Measurements from ENCODE around the gene NUTM1.

DNA sequence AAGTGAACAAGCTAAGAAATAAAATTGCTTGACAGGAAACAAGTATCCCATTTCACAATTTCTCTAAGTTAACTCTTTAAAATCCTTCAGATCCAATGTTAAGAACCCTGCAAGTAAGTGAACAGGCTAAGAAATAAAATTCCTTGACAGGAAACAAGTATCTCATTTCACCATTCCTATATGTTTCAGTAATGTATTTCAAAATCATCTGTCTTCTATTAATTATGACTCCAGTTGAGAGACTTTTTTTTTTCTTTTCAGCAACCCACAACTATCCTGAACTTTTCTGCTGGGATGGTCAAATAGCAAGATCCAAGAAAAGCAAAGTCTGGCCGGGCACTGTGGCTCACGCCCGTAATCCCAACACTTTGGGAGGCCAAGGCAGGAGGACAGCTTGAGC lies 3.2 kb upstream of the NUTM1 start:
- TF ChIP-seq ZNF366 (tag by site-specific recombination; conservative IDR thresholded peaks at IDR 0.05) (no peak), ZNF16 (tag by site-specific recombination; IDR thresholded peaks at IDR 0.05; ENCODE audit: low read depth) (no peak), SETDB1 (IDR thresholded peaks at IDR 0.05; ENCODE audit: insufficient read length, low read length) (no peak), ZNF302 (tag by site-specific recombination; IDR thresholded peaks at IDR 0.05; ENCODE audit: low read depth) (no peak), ZNF274 (IDR thresholded peaks at IDR 0.05; ENCODE audit: low read length) (no peak), ZNF274 (tag by site-specific recombination; IDR thresholded peaks at IDR 0.05; ENCODE audit: borderline replicate concordance) (no peak)
- TF ChIP-seq, protein P1, sequence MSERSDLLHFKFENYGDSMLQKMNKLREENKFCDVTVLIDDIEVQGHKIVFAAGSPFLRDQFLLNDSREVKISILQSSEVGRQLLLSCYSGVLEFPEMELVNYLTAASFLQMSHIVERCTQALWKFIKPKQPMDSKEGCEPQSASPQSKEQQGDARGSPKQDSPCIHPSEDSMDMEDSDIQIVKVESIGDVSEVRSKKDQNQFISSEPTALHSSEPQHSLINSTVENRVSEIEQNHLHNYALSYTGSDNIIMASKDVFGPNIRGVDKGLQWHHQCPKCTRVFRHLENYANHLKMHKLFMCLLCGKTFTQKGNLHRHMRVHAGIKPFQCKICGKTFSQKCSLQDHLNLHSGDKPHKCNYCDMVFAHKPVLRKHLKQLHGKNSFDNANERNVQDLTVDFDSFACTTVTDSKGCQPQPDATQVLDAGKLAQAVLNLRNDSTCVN (tag by site-specific recombination; optimal IDR thresholded peaks at IDR 0.05), result no peak
- TF ChIP-seq, protein P2, sequence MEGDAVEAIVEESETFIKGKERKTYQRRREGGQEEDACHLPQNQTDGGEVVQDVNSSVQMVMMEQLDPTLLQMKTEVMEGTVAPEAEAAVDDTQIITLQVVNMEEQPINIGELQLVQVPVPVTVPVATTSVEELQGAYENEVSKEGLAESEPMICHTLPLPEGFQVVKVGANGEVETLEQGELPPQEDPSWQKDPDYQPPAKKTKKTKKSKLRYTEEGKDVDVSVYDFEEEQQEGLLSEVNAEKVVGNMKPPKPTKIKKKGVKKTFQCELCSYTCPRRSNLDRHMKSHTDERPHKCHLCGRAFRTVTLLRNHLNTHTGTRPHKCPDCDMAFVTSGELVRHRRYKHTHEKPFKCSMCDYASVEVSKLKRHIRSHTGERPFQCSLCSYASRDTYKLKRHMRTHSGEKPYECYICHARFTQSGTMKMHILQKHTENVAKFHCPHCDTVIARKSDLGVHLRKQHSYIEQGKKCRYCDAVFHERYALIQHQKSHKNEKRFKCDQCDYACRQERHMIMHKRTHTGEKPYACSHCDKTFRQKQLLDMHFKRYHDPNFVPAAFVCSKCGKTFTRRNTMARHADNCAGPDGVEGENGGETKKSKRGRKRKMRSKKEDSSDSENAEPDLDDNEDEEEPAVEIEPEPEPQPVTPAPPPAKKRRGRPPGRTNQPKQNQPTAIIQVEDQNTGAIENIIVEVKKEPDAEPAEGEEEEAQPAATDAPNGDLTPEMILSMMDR (tag by site-specific recombination; IDR thresholded peaks at IDR 0.05), result no peak
